PC-3 (cell line): ENCODE results near the gene AUTS2.

ENCODE experiments used
- CTCF ChIP-seq: fragments of 300-600 bp; sonication (generic); conservative IDR thresholded peaks from 2 replicates; pipeline ENCODE4 v1.5.1; 2017; ENCODE audit warnings: antibody characterized with exemption, low read depth, mild to moderate bottlenecking, low read length
- EZH2 ChIP-seq: fragments of 300-600 bp; sonication (generic); IDR thresholded peaks from one replicate; pipeline ENCODE4 v1.6.1; 2017; ENCODE audit warnings: antibody characterized with exemption, mild to moderate bottlenecking, low read length; ENCODE audit not compliant: unreplicated experiment
- EZH2phosphoT487 ChIP-seq: fragments of 300-600 bp; sonication (generic); IDR thresholded peaks from 2 replicates; pipeline ENCODE4 v1.6.1; 2018; ENCODE audit warnings: mild to moderate bottlenecking, antibody characterized with exemption, low read length, borderline replicate concordance

GRCh38 chr7:70505468-70505867 lies 907.2 kb downstream of the AUTS2 start:
- TF ChIP-seq CTCF (no peak), EZH2 (no peak), EZH2phosphoT487 (no peak)
